Limb (tissue), 2 donors: ENCODE measurements around the gene FIZ1.

ENCODE experiments used
- DNase-seq, 2 donors: peaks; one replicate each; pipeline ENCODE4 v3.0.0-alpha.2; 2016; ENCODE audit errors: extremely low spot score in 2 of 2

The FIZ1 gene

GRCh38 chr19:55613930-55614710, 14.8 kb upstream of the FIZ1 start:
- no peak for DNase-seq

DNA sequence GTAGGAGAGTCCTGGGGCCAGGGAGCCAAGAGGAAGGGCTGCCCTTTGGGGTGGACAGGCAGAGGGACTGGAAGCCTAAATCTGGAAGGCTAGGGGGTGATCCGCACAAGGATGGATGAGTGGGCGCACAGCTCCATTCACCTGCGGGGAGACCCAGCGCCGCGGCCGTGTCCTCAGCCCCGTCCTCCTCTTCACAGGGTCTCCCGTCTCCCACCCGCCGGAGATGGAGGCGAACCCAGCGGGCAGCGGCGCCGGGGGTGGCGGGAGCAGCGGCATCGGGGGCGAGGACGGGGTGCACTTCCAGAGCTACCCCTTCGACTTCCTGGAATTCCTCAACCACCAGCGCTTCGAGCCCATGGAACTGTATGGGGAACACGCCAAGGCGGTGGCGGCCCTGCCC, 14.1 kb upstream of the FIZ1 start:
- DNase-seq = no peak

DNA sequence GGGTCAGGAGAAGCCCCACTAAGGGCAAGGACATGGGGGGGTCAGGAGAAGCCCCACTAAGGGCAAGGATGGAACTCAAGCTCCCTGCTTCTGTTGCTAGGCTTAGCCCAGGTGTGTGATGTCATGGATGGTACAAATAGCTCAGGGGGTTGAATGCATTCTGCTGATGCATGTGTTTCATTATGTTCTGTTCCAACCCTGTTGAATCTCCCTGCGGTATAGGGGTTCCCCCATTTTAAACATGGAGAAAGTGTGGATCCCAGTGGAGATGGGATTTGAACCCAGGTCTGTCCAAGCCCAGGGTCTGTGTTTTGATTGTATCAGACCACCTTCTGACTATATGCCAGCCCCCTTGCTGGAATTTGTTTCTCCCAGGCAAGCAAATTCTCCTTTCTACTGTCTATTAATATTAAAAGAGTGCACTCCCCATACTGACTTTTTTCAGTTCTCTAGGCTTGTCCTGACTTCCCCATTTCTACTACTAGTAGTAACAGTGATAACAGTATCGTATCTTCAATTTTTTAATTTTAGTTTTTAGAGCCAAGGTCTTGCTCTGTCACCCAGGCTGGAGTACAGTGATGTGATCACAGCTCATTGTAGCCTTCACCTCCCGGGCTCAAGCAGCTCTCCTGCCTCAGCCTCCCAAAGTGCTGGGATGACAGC, 12.8 kb upstream of the FIZ1 start:
- no peak for DNase-seq

DNA sequence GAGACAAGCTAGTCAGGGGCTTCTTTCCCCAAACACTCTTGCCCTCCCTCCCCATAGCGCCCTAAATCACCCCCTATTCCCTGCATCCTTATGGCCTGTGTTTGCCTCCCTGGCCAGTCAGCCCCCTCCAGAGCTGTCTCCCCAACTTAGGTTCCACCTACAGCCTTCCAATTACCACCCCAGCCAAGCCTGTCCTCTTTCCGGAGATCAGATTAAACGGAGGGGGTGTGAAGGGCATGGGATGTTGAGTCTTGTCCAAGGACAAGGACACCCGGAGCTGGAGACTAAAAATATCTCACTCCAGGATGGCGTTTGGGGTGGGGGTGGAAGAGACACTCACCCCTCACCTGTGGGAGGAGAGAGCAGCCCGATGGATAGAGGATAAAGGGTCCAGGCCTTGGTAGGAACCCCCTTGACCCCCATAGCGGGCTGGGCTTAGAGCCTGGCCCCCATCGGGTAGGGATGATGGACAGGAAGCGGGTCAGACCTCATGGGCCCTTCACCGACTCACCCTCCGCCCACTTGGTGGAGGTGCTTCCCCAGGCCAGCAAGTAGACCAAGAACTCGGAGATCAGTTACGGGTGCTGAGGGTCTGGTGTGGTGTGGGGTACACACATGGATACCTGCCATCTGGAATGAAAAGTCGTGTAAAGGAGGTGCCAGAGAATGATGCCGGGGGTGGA, 12.1 kb upstream of the FIZ1 start:
- no peak for DNase-seq

DNA sequence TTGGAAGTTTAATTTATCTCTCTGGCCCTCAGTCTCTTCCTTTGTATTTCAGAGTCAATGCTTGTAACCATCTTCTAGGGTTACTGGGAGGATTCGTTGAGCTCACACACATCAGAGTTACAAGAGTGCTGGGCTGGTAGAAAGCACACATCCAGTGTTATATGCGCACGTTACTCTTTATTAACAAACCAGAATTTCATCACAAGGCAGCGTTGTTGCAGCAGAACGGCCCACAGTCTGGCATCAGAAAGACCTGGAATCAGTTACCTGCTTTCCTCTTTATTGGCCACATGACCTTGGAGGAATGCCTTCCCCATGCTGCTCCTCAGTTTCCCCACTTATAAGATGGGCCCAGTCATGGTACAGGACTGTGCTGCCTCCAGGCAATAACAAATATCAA, 10.0 kb upstream of the FIZ1 start:
- DNase-seq = no peak

DNA sequence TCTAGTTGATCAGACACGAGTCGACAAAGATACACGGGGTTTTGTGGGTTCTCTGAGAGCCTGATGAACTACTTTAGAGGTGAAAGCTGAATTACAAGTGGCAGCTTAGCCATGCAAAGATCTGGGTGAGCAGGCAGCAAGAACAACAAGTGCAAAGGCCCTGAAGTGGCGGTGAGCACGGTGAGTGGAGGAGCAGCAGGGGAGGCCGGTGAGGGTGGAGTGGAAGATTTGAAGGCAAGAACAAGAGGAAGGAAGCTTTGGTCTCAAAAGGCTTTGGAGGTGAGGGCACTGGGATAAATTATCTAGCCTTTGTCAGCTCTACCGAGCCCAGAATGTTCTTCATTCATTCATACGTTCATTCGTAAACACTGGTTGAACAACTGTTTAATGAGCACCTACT, 7.5 kb upstream of the FIZ1 start:
- no peak for DNase-seq

GRCh38 chr19:55606471-55606787, 7.1 kb upstream of the FIZ1 start:
- DNase-seq = no peak

DNA sequence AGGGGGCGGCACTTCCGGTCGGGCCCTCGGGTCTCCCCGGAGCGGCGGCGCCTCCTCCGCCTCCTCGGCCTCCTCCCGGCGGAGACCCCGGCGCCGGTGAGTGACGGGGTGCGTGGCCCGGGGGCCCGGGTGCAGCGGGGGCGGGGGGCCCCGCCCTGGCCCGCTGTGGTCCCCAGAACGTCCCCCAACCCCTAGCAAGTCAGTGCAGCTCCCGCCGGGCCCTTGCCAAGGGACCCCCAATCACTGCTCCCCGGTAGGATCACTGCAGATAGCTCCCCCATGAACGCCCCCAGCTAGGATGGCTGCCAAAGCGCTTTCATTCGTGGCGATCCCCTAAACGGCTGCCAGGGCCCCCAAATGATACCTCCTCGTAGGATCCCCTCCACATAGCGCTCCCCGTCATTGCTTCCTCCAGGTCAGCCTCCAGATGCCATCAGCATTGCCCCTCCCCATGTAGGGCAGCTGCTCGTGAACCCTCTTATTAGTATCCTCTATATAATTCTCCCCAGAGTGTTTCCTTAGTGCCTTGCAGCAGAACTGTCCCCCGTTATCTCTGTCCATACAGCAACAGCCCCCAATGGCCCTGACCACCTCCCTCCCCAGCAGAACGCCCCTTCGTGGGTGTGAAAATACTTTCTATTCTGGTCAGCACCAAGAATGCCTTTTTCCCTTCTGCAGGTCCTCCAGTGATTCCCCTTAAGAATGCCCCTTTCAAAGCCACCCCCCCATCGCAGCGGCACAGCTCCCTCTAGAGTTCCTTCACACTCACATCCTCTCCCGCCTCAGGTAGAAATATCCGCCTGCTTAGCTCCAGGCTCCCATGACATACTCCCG, 6.5 kb upstream of the FIZ1 start, which contains the start of gene ZNF865:
Gene ZNF865, plus strand, starts transcription at position 11 of the 834 bp plus-strand sequence. CDS start 7,972 bp downstream, outside the sequence.
- DNase-seq = peak; percentile 79 to 84

DNA sequence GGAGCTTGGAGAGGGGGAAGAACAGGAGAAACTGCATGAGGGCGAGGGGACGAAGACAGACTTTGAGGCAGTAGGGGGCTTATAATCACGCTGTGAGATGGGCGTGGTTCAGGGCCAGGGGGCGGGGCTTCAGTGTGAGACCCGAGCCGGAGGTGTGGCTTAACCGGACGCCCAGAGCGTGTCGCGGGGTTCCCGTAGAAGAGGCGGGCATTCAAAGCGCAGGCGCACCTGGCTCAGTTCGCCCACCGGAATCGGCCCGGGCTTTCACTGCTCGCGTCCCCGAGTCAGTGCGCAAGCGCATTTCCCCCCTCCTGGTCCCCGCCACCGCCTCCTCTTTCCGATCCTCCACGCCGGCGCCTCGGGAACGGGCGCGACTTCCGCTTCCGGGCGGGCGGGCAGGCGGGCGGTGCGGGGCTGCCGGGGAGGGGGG, 5.9 kb upstream of the FIZ1 start:
- peak; percentile 97 to 99 for DNase-seq

DNA sequence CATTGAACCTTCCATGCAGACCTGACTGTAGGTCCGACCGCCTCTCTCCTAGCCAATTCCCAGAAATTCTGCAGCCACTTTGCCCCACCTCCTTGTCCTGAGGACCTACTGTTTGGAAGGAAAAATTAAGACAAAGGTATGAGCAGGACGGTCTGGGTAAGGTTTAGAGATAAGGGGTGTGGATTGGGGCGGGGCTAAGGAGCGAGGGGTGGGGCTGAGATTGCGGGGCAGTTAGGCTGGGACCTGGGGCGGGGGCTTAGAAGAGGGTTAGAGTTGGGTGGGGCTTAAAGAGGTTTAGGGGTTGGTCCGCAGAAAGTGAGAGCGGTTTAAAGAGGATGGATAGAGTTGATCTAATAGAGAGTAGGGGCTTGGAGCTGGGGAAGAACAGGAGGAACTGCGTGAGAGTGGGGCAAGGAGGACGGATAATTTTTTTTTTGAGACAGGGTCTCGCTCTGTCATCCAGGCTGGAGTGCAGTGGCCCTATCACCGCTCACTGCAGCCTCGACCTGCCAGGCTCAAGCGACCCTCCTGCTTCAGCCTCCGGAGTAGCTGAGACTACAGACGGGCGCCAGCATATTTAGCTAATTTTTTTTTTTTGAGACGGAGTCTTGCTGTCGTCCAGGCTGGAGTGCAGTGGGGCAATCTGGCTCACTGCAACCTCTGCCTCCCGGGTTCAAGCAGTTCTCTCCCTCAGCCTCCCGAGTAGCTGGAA, 4.4 kb upstream of the FIZ1 start:
- DNase-seq = no peak

GRCh38 chr19:55603115-55603514, 3.8 kb upstream of the FIZ1 start:
- no peak for DNase-seq

- no peak for DNase-seq
Observed at GRCh38 chr19:55602104-55603001, 3.0 kb upstream of the FIZ1 start.

DNA sequence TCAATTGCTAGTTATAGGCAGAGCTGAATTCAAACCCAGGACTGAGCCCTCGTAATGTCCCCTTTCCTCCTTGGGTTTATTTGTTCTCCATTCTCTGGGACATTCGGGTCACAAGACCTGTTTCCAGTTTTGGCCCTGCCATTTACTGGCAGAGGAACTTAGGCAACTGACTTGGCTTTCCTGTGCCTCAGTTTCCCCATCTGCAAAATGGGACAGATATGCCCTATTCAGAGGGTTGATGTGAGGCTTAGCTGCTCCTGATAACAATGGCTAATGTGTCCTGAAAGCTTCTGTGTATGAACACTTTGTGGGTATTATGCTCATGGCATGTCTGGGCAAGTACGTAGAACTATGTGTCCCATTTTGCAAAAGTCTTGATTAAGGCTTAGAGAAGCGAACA, 1.8 kb upstream of the FIZ1 start:
- DNase-seq = no peak

DNA sequence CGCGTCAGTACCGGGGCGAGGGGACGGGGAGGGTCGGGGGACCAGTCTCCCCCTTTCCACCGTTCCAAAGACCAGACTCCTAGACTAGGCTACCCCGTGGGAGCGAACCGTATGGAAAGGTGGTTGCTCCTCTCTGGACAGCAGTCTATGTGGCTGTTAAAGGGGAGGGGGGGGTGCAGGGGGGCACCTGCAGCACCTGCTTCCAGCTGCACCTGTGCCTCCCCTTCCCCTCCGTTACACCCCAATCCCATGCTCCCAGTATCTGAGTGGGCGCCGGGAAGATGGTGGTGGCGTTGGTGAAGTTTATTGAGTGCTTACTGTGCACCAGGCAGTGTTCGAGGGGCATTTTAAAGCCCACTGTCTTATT, 1.3 kb upstream of the FIZ1 start:
- no peak for DNase-seq

GRCh38 chr19:55599842-55600661, 735 bp upstream of the FIZ1 start, which contains the start of gene ZNF524:
TSS of gene ZNF524 (plus strand) at chr19:55600288. CDS start at chr19:55602113, 1,825 bp downstream.
- peak; percentile 93 to 95 for DNase-seq

DNA sequence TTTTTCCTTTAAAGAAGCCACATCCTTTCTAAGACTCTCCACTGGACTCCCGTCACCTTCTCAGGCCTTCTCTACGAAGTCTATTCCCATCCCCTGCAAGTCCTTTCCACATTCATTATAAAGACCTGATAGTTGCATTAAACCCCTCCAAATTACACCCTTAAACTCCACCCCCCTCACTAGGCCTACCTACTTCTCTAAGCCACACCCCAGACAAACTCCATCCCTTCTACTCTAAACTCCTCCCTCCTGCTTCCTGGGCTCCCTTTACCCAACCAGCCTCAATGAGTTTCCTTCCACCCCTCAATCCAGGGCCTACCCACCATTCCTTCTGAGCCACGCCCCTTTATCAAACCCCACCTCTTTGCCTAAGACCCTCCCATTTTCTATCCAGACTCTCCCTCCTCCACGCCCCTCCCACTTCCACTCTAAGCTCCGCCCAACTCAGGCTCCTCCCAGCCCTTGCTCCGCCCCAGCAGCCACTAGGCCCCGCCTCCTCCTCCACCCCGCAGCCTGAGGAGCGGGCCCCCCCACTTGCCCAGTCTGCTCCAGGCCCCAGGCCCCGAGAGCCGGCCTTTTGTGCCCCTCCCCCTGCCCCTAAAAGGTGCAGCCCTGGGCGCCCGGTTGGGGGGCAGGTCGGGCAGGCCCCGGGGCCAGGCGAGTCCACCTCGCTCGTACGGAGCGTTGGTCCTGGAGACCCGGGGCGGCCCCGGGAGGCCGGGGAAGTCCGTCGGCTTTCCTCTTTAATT, 424 bp downstream of the FIZ1 start:
- DNase-seq = peak; percentile 85 to 97

DNA sequence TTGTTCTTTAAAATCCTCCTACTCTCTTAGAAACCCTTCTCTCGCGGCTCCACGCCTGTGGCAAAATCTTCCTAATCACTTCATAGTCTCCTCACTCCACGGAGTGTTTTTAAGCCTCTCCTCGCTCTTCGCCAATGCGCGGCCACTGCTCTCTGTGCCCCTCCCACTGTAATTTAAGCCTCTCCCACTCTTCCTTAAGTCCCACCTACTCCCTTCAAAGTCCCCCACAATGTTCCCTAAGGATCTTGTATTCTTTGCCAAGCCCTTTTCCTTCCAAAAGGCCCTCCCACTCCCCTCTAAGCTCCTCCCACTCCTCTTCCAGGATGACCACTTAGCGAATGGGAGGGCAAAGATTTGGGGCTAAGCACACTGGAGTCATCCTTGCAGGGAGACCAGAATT, 1.3 kb downstream of the FIZ1 start:
- no peak for DNase-seq

- DNase-seq = no peak
Observed at GRCh38 chr19:55597501-55597921, 1.8 kb downstream of the FIZ1 start.
